ENCODE measurements around the gene CST5.
A peak's percentile ranks its signal among the peaks of the same experiment; 100 is the strongest.
"Not testable (repeated sequence)": the region's sequence is repeated elsewhere in the genome, so short reads cannot be mapped to it uniquely, and the experiment has no call there.

The CST5 gene

GRCh38 chr20:23879328-23879798, at the start of gene CST5:
Gene CST5 (minus strand): TSS chr20:23879748. CDS start chr20:23879676, 72 bp downstream.
- FAIRE-seq (no peak), DNase-seq (ENCODE audit: low spot score) (no peak)

GRCh38 chr20:23928788-23929187, 49.2 kb upstream of the CST5 start:
- FAIRE-seq (no peak), DNase-seq (ENCODE audit: low spot score) (no peak)

- no peak for DNase-seq (ENCODE audit: low spot score)
- FAIRE-seq: no peak
Observed at GRCh38 chr20:23928353-23928752, 48.8 kb upstream of the CST5 start.

- peak; percentile 52 for FAIRE-seq
Observed at GRCh38 chr20:23926944-23927872, 47.7 kb upstream of the CST5 start.

GRCh38 chr20:23926526-23926880, 47.0 kb upstream of the CST5 start:
- DNase-seq (ENCODE audit: low spot score) (no peak), FAIRE-seq (no peak)

More at GRCh38 chr20:23926944-23927872, 47.7 kb upstream of the CST5 start:
- DNase-seq (ENCODE audit: low spot score): no peak

GRCh38 chr20:23925789-23926525, 46.4 kb upstream of the CST5 start:
- FAIRE-seq (no peak), DNase-seq (ENCODE audit: low spot score) (no peak)

- no peak for FAIRE-seq
- no peak for DNase-seq (ENCODE audit: low spot score)
Observed at GRCh38 chr20:23924751-23925150, 45.2 kb upstream of the CST5 start.

GRCh38 chr20:23923891-23924435, 44.4 kb upstream of the CST5 start:
- no peak for DNase-seq (ENCODE audit: low spot score)
- FAIRE-seq: no peak

- DNase-seq (ENCODE audit: low spot score) (no peak), FAIRE-seq (no peak)
Observed at GRCh38 chr20:23923311-23923710, 43.8 kb upstream of the CST5 start.

GRCh38 chr20:23920408-23921325, 41.1 kb upstream of the CST5 start:
- FAIRE-seq (no peak), DNase-seq (ENCODE audit: low spot score) (no peak)

- no peak for DNase-seq (ENCODE audit: low spot score)
- FAIRE-seq: no peak
Observed at GRCh38 chr20:23918896-23919295, 39.3 kb upstream of the CST5 start.

GRCh38 chr20:23918101-23918862, 38.7 kb upstream of the CST5 start:
- FAIRE-seq: no peak
- DNase-seq (ENCODE audit: low spot score): no peak

- DNase-seq (ENCODE audit: low spot score): no peak
- FAIRE-seq: no peak
Observed at GRCh38 chr20:23917024-23917725, 37.6 kb upstream of the CST5 start.

GRCh38 chr20:23915844-23916243, 36.3 kb upstream of the CST5 start:
- DNase-seq (ENCODE audit: low spot score): no peak
- FAIRE-seq: no peak

- DNase-seq (ENCODE audit: low spot score); FAIRE-seq: not testable (repeated sequence)
Observed at GRCh38 chr20:23914469-23914868, 34.9 kb upstream of the CST5 start.

GRCh38 chr20:23910210-23910609, 30.7 kb upstream of the CST5 start:
- FAIRE-seq (no peak), DNase-seq (ENCODE audit: low spot score) (no peak)

- DNase-seq (ENCODE audit: low spot score) (no peak), FAIRE-seq (no peak)
Observed at GRCh38 chr20:23909390-23909789, 29.8 kb upstream of the CST5 start.

- FAIRE-seq (no peak), DNase-seq (ENCODE audit: low spot score) (no peak)
Observed at GRCh38 chr20:23907579-23907978, 28.0 kb upstream of the CST5 start.

GRCh38 chr20:23902396-23902795, 22.8 kb upstream of the CST5 start:
- not testable (repeated sequence) for FAIRE-seq; DNase-seq (ENCODE audit: low spot score)
